ENCODE measurements around the gene OTOP3. TPM values are rescaled to one million over a fixed set of nuclear protein-coding genes. Genes with fewer than 3 reads are reported as not detected.

The OTOP3 gene
- total RNA-seq, 1 donor from 2014 or later, result not detected

DNA sequence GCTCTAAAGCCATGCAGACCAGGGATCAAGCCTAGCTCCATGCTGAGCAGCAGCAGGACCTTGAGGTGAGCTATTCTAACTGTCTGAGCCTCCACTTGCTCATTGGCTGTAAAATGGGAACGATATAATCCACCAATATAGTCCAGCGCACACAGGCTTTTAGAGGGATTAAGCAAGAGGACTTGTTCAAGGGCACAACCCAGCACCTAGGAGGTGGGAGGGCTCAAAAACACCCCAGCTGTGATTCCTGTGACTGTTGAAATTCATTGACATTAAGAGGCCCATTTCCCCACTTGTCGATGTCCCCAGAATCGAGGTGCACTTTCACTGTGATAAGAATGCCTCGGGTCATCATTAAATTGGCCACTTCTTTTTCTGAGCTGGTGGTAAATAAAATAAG lies 16.8 kb upstream of the OTOP3 start:
- Mint-ChIP-seq H3K4me3 (ENCODE audit: unreplicated experiment) (no peak overlapping the region), H3K27me3 (ENCODE audit: unreplicated experiment) (peaks cover 7% of the 10 kb centered on the region), H3K4me1 (ENCODE audit: unreplicated experiment) (no peaks in the 10 kb centered on the region), H3K27ac (ENCODE audit: unreplicated experiment) (no peak overlapping the region), H3K36me3 (ENCODE audit: low read depth, unreplicated experiment) (no peaks in the 10 kb centered on the region), H3K9me3 (ENCODE audit: unreplicated experiment) (no peaks in the 10 kb centered on the region)
- TF ChIP-seq, protein P1, sequence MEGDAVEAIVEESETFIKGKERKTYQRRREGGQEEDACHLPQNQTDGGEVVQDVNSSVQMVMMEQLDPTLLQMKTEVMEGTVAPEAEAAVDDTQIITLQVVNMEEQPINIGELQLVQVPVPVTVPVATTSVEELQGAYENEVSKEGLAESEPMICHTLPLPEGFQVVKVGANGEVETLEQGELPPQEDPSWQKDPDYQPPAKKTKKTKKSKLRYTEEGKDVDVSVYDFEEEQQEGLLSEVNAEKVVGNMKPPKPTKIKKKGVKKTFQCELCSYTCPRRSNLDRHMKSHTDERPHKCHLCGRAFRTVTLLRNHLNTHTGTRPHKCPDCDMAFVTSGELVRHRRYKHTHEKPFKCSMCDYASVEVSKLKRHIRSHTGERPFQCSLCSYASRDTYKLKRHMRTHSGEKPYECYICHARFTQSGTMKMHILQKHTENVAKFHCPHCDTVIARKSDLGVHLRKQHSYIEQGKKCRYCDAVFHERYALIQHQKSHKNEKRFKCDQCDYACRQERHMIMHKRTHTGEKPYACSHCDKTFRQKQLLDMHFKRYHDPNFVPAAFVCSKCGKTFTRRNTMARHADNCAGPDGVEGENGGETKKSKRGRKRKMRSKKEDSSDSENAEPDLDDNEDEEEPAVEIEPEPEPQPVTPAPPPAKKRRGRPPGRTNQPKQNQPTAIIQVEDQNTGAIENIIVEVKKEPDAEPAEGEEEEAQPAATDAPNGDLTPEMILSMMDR (IDR thresholded peaks at IDR 0.05; ENCODE audit: unreplicated experiment), result no peak
- DNase-seq (ENCODE audit: low spot score), result no peak

DNA sequence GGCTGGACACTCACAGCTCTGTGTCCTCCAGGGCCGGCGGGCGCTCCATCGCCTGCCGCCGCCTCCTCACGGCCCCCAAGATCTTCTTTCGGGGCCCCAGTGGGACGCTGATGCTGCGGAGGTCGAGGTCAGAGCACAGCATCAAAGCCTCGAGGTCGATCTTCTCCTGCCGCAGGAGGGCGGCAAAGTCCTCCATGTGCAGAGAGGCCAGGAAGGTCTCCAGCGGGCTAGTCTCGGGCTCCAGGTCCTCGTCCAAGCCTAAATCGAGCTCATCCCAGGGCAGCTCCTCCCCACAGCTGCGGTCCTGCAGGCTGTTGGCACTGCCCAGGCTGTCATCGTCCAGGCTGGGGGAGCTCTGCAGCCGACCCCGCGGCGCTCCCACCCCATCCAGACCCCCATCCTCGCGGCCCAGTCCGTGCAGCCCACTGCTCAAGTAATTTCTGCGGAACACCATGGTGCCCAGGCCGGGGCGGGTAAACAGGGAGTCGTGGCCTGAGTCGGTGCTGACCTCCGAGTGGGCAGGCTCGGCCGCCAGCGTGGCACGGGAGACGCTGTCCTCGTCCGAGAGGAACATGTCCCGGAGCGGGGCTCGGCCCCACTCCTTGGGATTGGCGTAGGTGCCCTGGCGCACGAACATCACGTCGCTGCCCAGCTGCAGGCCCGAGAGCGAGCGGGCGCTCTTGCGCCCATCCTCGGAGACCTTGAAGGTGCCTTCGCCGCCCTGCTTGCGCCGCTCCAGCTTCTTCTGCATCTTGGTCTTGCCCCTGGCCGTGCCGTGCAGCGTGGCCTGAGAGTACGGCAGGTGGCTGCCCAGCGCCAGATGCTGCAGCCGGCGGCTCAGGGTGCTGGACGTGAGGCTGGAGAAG lies 16.0 kb upstream of the OTOP3 start:
- Mint-ChIP-seq H3K4me1 (ENCODE audit: unreplicated experiment) (no peaks in the 10 kb centered on the region), H3K36me3 (ENCODE audit: low read depth, unreplicated experiment) (no peaks in the 10 kb centered on the region), H3K27ac (ENCODE audit: unreplicated experiment) (no peak overlapping the region), H3K9me3 (ENCODE audit: unreplicated experiment) (no peaks in the 10 kb centered on the region), H3K27me3 (ENCODE audit: unreplicated experiment) (peaks cover 9% of the 10 kb centered on the region), H3K4me3 (ENCODE audit: unreplicated experiment) (no peak overlapping the region)
- TF ChIP-seq, protein P1 (IDR thresholded peaks at IDR 0.05; ENCODE audit: unreplicated experiment), result no peak
- peak; percentile 40 for DNase-seq (ENCODE audit: low spot score)

DNA sequence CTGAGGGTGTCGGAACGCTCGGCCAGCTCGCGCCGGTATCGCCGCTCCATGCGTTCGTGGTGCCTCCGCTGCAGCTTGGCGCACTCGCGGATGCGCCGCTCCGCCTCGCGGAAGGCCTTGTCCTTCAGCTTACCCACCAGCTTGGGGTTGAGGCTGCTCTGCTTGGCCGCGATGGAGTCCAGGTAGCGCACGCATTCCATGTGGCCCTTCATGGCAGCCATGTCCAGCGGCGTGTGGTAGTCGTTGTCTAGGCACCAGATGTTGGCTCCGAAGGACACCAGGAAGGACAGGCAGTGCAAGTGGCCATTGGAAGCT lies 15.4 kb upstream of the OTOP3 start:
- DNase-seq (ENCODE audit: low spot score), result no peak
- TF ChIP-seq, protein P1 (IDR thresholded peaks at IDR 0.05; ENCODE audit: unreplicated experiment), result no peak
- H3K27me3 Mint-ChIP-seq (ENCODE audit: unreplicated experiment), result peaks cover 14% of the 10 kb centered on the region
- H3K4me3 Mint-ChIP-seq (ENCODE audit: unreplicated experiment), result no peak overlapping the region
- no peak overlapping the region for H3K27ac Mint-ChIP-seq (ENCODE audit: unreplicated experiment)
- no peaks in the 10 kb centered on the region for H3K9me3 Mint-ChIP-seq (ENCODE audit: unreplicated experiment)
- no peaks in the 10 kb centered on the region for H3K4me1 Mint-ChIP-seq (ENCODE audit: unreplicated experiment)
- H3K36me3 Mint-ChIP-seq (ENCODE audit: low read depth, unreplicated experiment), result no peaks in the 10 kb centered on the region

DNA sequence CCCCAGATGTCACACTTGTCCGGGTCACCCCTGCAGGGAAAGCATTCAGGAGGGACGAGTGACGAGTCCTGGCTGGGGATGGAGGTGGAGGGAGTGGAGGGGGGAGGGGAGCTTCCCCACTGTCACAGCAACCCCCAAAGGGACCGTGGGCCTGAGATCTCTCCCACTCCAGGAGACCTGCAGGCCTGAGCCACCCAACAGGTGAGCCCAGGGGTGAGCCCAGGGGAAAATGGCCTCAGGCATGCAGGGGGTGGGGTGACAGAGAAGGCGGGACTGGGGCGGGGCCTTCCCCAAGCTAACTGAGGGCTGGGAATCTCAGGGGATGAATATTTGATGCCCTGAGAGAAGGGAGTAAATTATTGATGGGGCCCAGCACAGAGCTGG lies 15.1 kb upstream of the OTOP3 start:
- TF ChIP-seq, protein P1 (IDR thresholded peaks at IDR 0.05; ENCODE audit: unreplicated experiment), result no peak
- Mint-ChIP-seq H3K36me3 (ENCODE audit: low read depth, unreplicated experiment) (no peaks in the 10 kb centered on the region), H3K4me3 (ENCODE audit: unreplicated experiment) (no peak overlapping the region), H3K27me3 (ENCODE audit: unreplicated experiment) (peaks cover 18% of the 10 kb centered on the region), H3K27ac (ENCODE audit: unreplicated experiment) (no peak overlapping the region), H3K9me3 (ENCODE audit: unreplicated experiment) (no peaks in the 10 kb centered on the region), H3K4me1 (ENCODE audit: unreplicated experiment) (no peaks in the 10 kb centered on the region)
- no peak for DNase-seq (ENCODE audit: low spot score)

DNA sequence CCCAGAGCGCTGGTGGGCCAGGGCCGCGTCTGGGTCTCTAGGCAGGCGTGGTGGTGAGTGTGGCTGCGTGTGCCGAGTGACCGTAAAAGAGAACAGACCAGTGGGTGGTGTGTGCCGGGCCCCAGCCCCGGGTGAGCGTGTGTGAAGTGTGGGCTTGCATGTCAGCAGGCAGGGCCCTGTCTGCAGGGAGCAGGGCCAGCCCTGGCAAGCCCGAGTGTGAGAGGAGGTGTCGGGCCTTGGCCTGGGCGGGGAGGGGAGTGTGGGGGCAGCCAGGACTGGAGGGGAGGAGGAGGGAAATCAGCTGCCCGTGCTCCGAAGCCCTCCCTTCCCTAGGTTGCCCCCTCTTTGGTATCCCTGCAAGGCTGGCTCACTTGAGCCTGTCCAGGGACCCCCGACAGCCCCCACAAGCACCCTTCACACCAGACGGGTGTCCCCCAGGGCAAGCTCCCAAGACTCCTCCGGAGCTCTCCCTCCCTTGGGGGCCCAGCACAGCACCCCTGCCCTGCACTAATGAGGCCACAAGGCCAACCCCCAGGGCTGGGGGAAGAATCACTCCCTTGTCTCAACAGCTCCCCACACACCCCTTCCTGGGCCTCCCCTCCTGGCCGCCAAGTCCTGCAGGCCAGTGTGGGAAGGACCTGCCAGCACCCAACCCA lies 14.5 kb upstream of the OTOP3 start:
- Mint-ChIP-seq H3K27me3 (ENCODE audit: unreplicated experiment) (peaks cover 23% of the 10 kb centered on the region), H3K27ac (ENCODE audit: unreplicated experiment) (no peak overlapping the region), H3K36me3 (ENCODE audit: low read depth, unreplicated experiment) (no peaks in the 10 kb centered on the region), H3K4me3 (ENCODE audit: unreplicated experiment) (no peak overlapping the region), H3K9me3 (ENCODE audit: unreplicated experiment) (no peaks in the 10 kb centered on the region), H3K4me1 (ENCODE audit: unreplicated experiment) (no peaks in the 10 kb centered on the region)
- no peak for DNase-seq (ENCODE audit: low spot score)
- TF ChIP-seq, protein P1 (IDR thresholded peaks at IDR 0.05; ENCODE audit: unreplicated experiment), result no peak
